ENCODE data around the gene NSDHL. TPM values are rescaled to one million over a fixed set of nuclear protein-coding genes. Genes with fewer than 3 reads are reported as not detected.
A peak's percentile ranks its signal among the peaks of the same experiment; 100 is the strongest.
"Not testable (repeated sequence)": the region's sequence is repeated elsewhere in the genome, so short reads cannot be mapped to it uniquely, and the experiment has no call there.

Gene NSDHL
- total RNA-seq, 1 experiment from 2014 or later = 24.7 TPM

- Histone ChIP-seq H3K4me1 (no peaks in the 10 kb centered on the region), H3K9me3 (replicated peaks) (no peaks in the 10 kb centered on the region), H3K4me3 (no peak overlapping the region), H3K36me3 (no peaks in the 10 kb centered on the region), H3K27me3 (no peaks in the 10 kb centered on the region), H3K27ac (no peak overlapping the region)
- DNase-seq = no peak
Observed at GRCh38 chrX:152908486-152908885, 77.6 kb downstream of the NSDHL start.

DNA sequence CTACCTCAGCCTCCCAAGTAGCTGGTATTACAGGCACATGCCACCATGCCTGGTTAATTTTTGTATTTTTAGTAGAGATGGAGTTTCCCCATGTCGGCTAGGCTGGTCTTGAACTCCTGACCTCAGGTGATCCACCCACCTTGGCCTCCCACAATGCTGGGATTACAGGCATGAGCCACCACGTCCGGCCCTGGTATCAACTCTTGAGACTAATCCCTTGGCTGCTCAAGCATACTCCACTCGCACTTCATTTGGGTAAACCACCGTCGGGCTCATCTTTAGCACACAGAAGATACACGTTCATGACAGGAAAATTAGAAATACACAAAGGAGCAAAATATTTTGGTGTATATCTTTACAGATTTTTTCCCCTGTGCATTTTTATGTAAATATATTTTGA lies 79.2 kb downstream of the NSDHL start:
- H3K36me3 ChIP-seq; H3K27me3 ChIP-seq; H3K4me1 ChIP-seq; H3K9me3 ChIP-seq (replicated peaks); H3K27ac ChIP-seq; DNase-seq; H3K4me3 ChIP-seq: not testable (repeated sequence)

DNA sequence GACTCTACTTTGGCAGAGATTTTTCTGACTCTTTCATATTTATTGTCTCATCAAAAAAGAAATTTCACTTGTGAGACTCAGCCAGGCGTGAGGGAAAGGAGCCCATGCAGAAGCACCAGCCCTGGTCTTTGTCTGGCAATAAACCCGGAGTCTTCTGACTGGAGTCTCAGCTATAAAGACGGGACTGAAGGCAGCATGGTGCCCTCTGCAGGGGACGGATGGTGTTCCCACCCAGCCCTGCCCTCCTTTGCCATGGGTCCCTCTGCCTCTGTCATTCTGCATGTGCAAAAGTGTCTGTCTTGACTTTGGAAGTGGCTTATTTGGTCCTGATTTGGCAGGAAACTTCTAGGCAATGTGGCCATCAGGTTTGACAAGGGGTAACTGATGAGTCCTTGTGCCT lies 81.2 kb downstream of the NSDHL start:
- Histone ChIP-seq H3K4me1 (no peaks in the 10 kb centered on the region), H3K27me3 (no peaks in the 10 kb centered on the region), H3K4me3 (no peak overlapping the region), H3K9me3 (replicated peaks) (no peaks in the 10 kb centered on the region), H3K27ac (no peak overlapping the region), H3K36me3 (no peaks in the 10 kb centered on the region)
- DNase-seq = no peak

- Histone ChIP-seq H3K27ac (no peak overlapping the region), H3K4me3 (no peak overlapping the region), H3K4me1 (no peaks in the 10 kb centered on the region), H3K9me3 (replicated peaks) (no peaks in the 10 kb centered on the region), H3K27me3 (no peaks in the 10 kb centered on the region), H3K36me3 (no peaks in the 10 kb centered on the region)
- no peak for DNase-seq
Observed at GRCh38 chrX:152912641-152913040, 81.8 kb downstream of the NSDHL start.

- no peaks in the 10 kb centered on the region for H3K36me3 ChIP-seq
- no peak overlapping the region for H3K4me3 ChIP-seq
- no peaks in the 10 kb centered on the region for H3K4me1 ChIP-seq
- no peaks in the 10 kb centered on the region for H3K9me3 ChIP-seq (replicated peaks)
- no peak for DNase-seq
- H3K27ac ChIP-seq = no peak overlapping the region
- H3K27me3 ChIP-seq = no peaks in the 10 kb centered on the region
Observed at GRCh38 chrX:152913346-152913745, 82.5 kb downstream of the NSDHL start.

GRCh38 chrX:152913910-152914309 lies 83.0 kb downstream of the NSDHL start:
- Histone ChIP-seq H3K27me3 (no peaks in the 10 kb centered on the region), H3K27ac (no peak overlapping the region), H3K36me3 (no peaks in the 10 kb centered on the region), H3K4me1 (no peaks in the 10 kb centered on the region), H3K9me3 (replicated peaks) (no peaks in the 10 kb centered on the region), H3K4me3 (no peak overlapping the region)
- peak; percentile 9 to 19 for DNase-seq

DNA sequence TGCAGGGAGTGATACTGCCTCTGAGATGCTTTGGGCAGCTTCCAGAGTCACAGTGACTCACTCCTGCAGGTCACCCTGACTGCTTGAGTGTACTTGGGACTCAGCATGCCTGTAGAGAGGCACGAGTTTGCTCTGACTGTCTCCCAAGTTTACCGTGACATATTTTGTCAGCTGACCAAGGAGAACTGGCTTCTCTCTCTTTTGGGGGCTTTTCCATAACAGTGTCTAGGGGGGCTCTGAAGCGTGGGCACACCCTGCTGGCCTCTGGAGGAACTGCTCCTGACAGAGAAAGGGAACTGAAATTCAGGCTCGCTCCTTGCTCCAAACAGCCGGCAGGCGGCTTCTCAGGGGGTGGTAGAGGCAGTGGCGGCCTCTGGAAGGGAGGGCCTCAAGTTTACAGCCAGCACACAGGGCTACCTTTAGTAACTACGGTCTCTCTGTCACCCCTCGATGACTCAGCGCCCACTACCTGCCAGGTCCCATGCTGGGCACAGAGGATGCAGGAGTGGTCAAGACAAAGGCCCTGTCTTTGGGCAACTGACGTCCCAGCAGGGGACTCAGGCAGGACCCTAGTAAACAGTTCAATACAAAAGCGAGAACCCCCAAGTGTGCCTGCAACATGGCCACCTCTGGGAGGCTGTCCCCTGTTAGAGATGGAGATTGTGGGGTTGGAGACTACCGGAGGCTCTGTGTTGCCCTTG lies 84.8 kb downstream of the NSDHL start:
- Histone ChIP-seq H3K4me3 (no peak overlapping the region), H3K27ac (no peak overlapping the region), H3K27me3 (no peaks in the 10 kb centered on the region), H3K4me1 (no peaks in the 10 kb centered on the region), H3K9me3 (replicated peaks) (no peaks in the 10 kb centered on the region), H3K36me3 (no peaks in the 10 kb centered on the region)
- DNase-seq = peak; percentile 24 to 44

- no peaks in the 10 kb centered on the region for H3K36me3 ChIP-seq
- H3K27ac ChIP-seq = no peak overlapping the region
- no peaks in the 10 kb centered on the region for H3K9me3 ChIP-seq (replicated peaks)
- H3K4me1 ChIP-seq = no peaks in the 10 kb centered on the region
- DNase-seq = no peak
- no peak overlapping the region for H3K4me3 ChIP-seq
- H3K27me3 ChIP-seq = no peaks in the 10 kb centered on the region
Observed at GRCh38 chrX:152917656-152918579, 87.1 kb downstream of the NSDHL start.

GRCh38 chrX:152918707-152919106 lies 87.8 kb downstream of the NSDHL start:
- no peaks in the 10 kb centered on the region for H3K27me3 ChIP-seq
- no peak overlapping the region for H3K4me3 ChIP-seq
- no peak overlapping the region for H3K27ac ChIP-seq
- DNase-seq = no peak
- H3K9me3 ChIP-seq (replicated peaks) = no peaks in the 10 kb centered on the region
- H3K4me1 ChIP-seq = no peaks in the 10 kb centered on the region
- no peaks in the 10 kb centered on the region for H3K36me3 ChIP-seq

Other genes with a start within 250 kb of the NSDHL start
- 0.23 and 0.30 TPM in 2 replicates for gene GABRQ, start 193.2 kb upstream of the NSDHL start, total RNA-seq (2014; rRNA removed; shearing (Covaris generic))
- gene MAGEA3, start 132.3 kb upstream of the NSDHL start, total RNA-seq (2014; rRNA removed; shearing (Covaris generic)) = 4.4 and 5.1 TPM in 2 replicates
- gene CSAG2, start 121.8 kb upstream of the NSDHL start, total RNA-seq (2014; rRNA removed; shearing (Covaris generic)) = not detected in 2 replicates
- 2.2 and 4.7 TPM in 2 replicates for gene MAGEA2B, start 116.4 kb upstream of the NSDHL start, total RNA-seq (2014; rRNA removed; shearing (Covaris generic))
- gene CSAG1, start 97.3 kb upstream of the NSDHL start, total RNA-seq (2014; rRNA removed; shearing (Covaris generic)) = 0.41 and 0.63 TPM in 2 replicates
- 0.66 and 1.6 TPM in 2 replicates for gene MAGEA12, start 97.3 kb upstream of the NSDHL start, total RNA-seq (2014; rRNA removed; shearing (Covaris generic))
- gene MAGEA2, start 77.2 kb upstream of the NSDHL start, total RNA-seq (2014; rRNA removed; shearing (Covaris generic)) = 0.83 TPM in 1 of 2 replicates, not detected in the other
- not detected in 2 replicates for gene CSAG3, start 71.8 kb upstream of the NSDHL start, total RNA-seq (2014; rRNA removed; shearing (Covaris generic))
- gene MAGEA6, start 61.4 kb upstream of the NSDHL start, total RNA-seq (2014; rRNA removed; shearing (Covaris generic)) = 3.0 and 4.0 TPM in 2 replicates
- 26.5 and 29.4 TPM in 2 replicates for gene CETN2, start 306 bp upstream of the NSDHL start, total RNA-seq (2014; rRNA removed; shearing (Covaris generic))
- 0.26 and 0.28 TPM in 2 replicates for gene ZNF185, start 67.0 kb downstream of the NSDHL start, total RNA-seq (2014; rRNA removed; shearing (Covaris generic))
- not detected in 2 replicates for gene PNMA5, start 163.1 kb downstream of the NSDHL start, total RNA-seq (2014; rRNA removed; shearing (Covaris generic))
- gene PNMA3, start 225.4 kb downstream of the NSDHL start, total RNA-seq (2014; rRNA removed; shearing (Covaris generic)) = not detected in 2 replicates
- gene PNMA6A, start 241.4 kb downstream of the NSDHL start, total RNA-seq (2014; rRNA removed; shearing (Covaris generic)) = not detected in 2 replicates

Data from SJCRH30 (cell line).